Measurements from ENCODE around the gene SUSD5. TPM values are rescaled to one million over a fixed set of nuclear protein-coding genes. Genes with fewer than 3 reads are reported as not detected.

Gene SUSD5
- polyA plus RNA-seq, 1 of the 3 experiments (the other 2 are of a cell fraction): 1.2 TPM

GRCh38 chr3:33174095-33174494 is 44.5 kb downstream of the SUSD5 start:
- H3K79me2 ChIP-seq (ENCODE audit: insufficient read depth): no peaks in the 10 kb centered on the region
- no peak overlapping the region for H3K4me3 ChIP-seq (ENCODE audit: low read depth in 2 of 2, low read length in 1 of 2)
- no peak for TF ChIP-seq FOSL2 (IDR thresholded peaks at IDR 0.05; ENCODE audit: borderline replicate concordance, low read depth)
- no peak for TF ChIP-seq FOXM1 (IDR thresholded peaks at IDR 0.05; ENCODE audit: low read depth)
- TF ChIP-seq JUND (IDR thresholded peaks at IDR 0.05): no peak
- TF ChIP-seq IRF3 (IDR thresholded peaks at IDR 0.05; ENCODE audit: low read depth, low read length): no peak
- no peak for TF ChIP-seq RCOR1 (IDR thresholded peaks at IDR 0.05; ENCODE audit: low read length)
- no peak overlapping the region for H3K27ac ChIP-seq (ENCODE audit: low read depth in 2 of 2, low read length in 1 of 2)
- H3F3A ChIP-seq (replicated peaks; ENCODE audit: insufficient read depth): no peaks in the 10 kb centered on the region
- H3K9me2 ChIP-seq: no peaks in the 10 kb centered on the region
- H3K27me3 ChIP-seq (ENCODE audit: insufficient read depth): no peaks in the 10 kb centered on the region
- no peaks in the 10 kb centered on the region for H3K4me1 ChIP-seq (ENCODE audit: control insufficient read depth in 1 of 2, insufficient read depth in 2 of 2, low read depth in 1 of 2, low read length in 1 of 2)
- POLR2A ChIA-PET: no interaction called here
- WGBS (ENCODE audit: low lambda C conversion rate): no CpG with 5 or more reads among the region's 4 CpGs
- 0 out of 2 replicates have a peak, but pooled peaks cover under 1% of the 10 kb centered on the region for H3K9me3 ChIP-seq
- no peak overlapping the region for H3K4me2 ChIP-seq
- CTCF ChIA-PET: no interaction called here
- no peaks in the 10 kb centered on the region for H3K36me3 ChIP-seq (replicated peaks in 1 of 2; ENCODE audit: control insufficient read depth in 1 of 2, insufficient read depth in 2 of 2, low read length in 1 of 2)
- DNase-seq: no peak
- H3K9ac ChIP-seq: no peak overlapping the region
- no peak overlapping the region for H2AFZ ChIP-seq (ENCODE audit: low read depth)
- H4K20me1 ChIP-seq (ENCODE audit: insufficient read depth): no peaks in the 10 kb centered on the region

GRCh38 chr3:33173672-33174071 is 44.9 kb downstream of the SUSD5 start:
- Histone ChIP-seq H2AFZ (ENCODE audit: low read depth) (no peak overlapping the region), H3K36me3 (replicated peaks in 1 of 2; ENCODE audit: control insufficient read depth in 1 of 2, insufficient read depth in 2 of 2, low read length in 1 of 2) (no peaks in the 10 kb centered on the region), H3K27me3 (ENCODE audit: insufficient read depth) (no peaks in the 10 kb centered on the region), H3K9me3 (no peaks in the 10 kb centered on the region), H3K9ac (no peak overlapping the region), H3K4me2 (no peak overlapping the region), H3F3A (replicated peaks; ENCODE audit: insufficient read depth) (no peaks in the 10 kb centered on the region), H4K20me1 (ENCODE audit: insufficient read depth) (no peaks in the 10 kb centered on the region), H3K4me1 (ENCODE audit: control insufficient read depth in 1 of 2, insufficient read depth in 2 of 2, low read depth in 1 of 2, low read length in 1 of 2) (no peaks in the 10 kb centered on the region), H3K4me3 (ENCODE audit: low read depth in 2 of 2, low read length in 1 of 2) (no peak overlapping the region), H3K9me2 (no peaks in the 10 kb centered on the region), H3K79me2 (ENCODE audit: insufficient read depth) (no peaks in the 10 kb centered on the region), H3K27ac (ENCODE audit: low read depth in 2 of 2, low read length in 1 of 2) (no peak overlapping the region)
- ChIA-PET POLR2A (no interaction called here), CTCF (no interaction called here)
- TF ChIP-seq RCOR1 (IDR thresholded peaks at IDR 0.05; ENCODE audit: low read length) (no peak), RFX5 (IDR thresholded peaks at IDR 0.05; ENCODE audit: low read length) (no peak), EP300 (IDR thresholded peaks at IDR 0.05; ENCODE audit: borderline replicate concordance in 1 of 2, low read depth in 1 of 2, low read length in 1 of 2) (no peak), FOXM1 (IDR thresholded peaks at IDR 0.05; ENCODE audit: low read depth) (no peak), TAF1 (IDR thresholded peaks at IDR 0.05; ENCODE audit: borderline replicate concordance, low read depth, low read length) (no peak), YY1 (IDR thresholded peaks at IDR 0.05; ENCODE audit: low read depth) (no peak), TEAD4 (IDR thresholded peaks at IDR 0.05; ENCODE audit: borderline replicate concordance, insufficient read depth) (no peak), SMC3 (IDR thresholded peaks at IDR 0.05; ENCODE audit: low read depth, low read length) (no peak), RAD21 (IDR thresholded peaks at IDR 0.05; ENCODE audit: low read length) (no peak), POLR2AphosphoS5 (IDR thresholded peaks at IDR 0.05; ENCODE audit: low read depth, low read length) (no peak), GATA2 (CRISPR knock-in tag; IDR thresholded peaks at IDR 0.05) (no peak)
- no peak for DNase-seq
- WGBS (ENCODE audit: low lambda C conversion rate): 71% methylated on average over 3 of the region's 4 CpGs

Data from SK-N-SH (cell line).